ENCODE measurements around the gene BCAS2. TPM values are rescaled to one million over a fixed set of nuclear protein-coding genes. Genes with fewer than 3 reads are reported as not detected.

BCAS2 gene
- total RNA-seq, 1 experiment from 2014 or later, result 64.7 TPM

Other genes with a start within 250 kb of the BCAS2 start
- gene TRIM33, start 70.4 kb downstream of the BCAS2 start, total RNA-seq (2014; rRNA removed; shearing (Covaris generic)), result 14.7 and 22.9 TPM in 2 replicates
- 1.5 TPM in 2 replicates for gene DENND2C, start 88.4 kb upstream of the BCAS2 start, total RNA-seq (2014; rRNA removed; shearing (Covaris generic))
- gene AMPD1, start 113.9 kb upstream of the BCAS2 start, total RNA-seq (2014; rRNA removed; shearing (Covaris generic)), result not detected in 2 replicates
- 78.2 and 88.0 TPM in 2 replicates for gene NRAS, start 135.2 kb upstream of the BCAS2 start, total RNA-seq (2014; rRNA removed; shearing (Covaris generic))
- gene CSDE1, start 176.4 kb upstream of the BCAS2 start, total RNA-seq (2014; rRNA removed; shearing (Covaris generic)), result 771 and 913 TPM in 2 replicates
- 40.4 and 88.9 TPM in 2 replicates for gene SIKE1, start 199.1 kb upstream of the BCAS2 start, total RNA-seq (2014; rRNA removed; shearing (Covaris generic))